GM12801 (cell line): ENCODE data around the gene MRTO4.

ENCODE experiments used
- CTCF ChIP-seq: IDR thresholded peaks from one replicate; pipeline ENCODE4 v1.5.1; 2011; ENCODE audit warnings: control low read depth; ENCODE audit not compliant: insufficient read length; ENCODE audit errors: extremely low read depth

MRTO4 gene

GRCh38 chr1:19220080-19220846, 31.3 kb upstream of the MRTO4 start:
- no peak for TF ChIP-seq CTCF

GRCh38 chr1:19220991-19221390, 30.6 kb upstream of the MRTO4 start:
- TF ChIP-seq CTCF = no peak

DNA sequence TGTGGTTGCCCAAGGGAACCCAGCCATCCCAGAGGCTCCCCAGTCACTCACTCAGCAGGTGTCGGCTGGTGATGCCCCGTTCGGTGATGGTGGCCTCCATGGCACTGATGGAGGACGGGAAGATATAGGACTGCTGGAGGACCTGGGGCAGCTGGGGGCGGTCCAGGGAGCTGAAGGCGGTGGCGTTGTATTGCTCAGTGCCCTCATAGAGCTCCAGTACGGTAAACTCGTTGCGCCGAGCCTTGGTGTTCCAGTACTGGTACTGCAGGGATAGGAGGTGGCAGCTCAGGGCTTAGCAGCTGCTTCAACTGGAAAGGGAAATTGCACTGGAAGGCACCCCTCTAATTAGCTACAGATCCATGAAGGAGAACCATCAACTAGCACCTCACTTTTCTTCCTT, 29.0 kb upstream of the MRTO4 start:
- TF ChIP-seq CTCF = no peak

GRCh38 chr1:19222979-19223824, 28.4 kb upstream of the MRTO4 start:
- no peak for TF ChIP-seq CTCF

GRCh38 chr1:19229229-19229628, 22.4 kb upstream of the MRTO4 start:
- no peak for TF ChIP-seq CTCF

GRCh38 chr1:19229828-19230325, 21.7 kb upstream of the MRTO4 start:
- TF ChIP-seq CTCF = no peak

DNA sequence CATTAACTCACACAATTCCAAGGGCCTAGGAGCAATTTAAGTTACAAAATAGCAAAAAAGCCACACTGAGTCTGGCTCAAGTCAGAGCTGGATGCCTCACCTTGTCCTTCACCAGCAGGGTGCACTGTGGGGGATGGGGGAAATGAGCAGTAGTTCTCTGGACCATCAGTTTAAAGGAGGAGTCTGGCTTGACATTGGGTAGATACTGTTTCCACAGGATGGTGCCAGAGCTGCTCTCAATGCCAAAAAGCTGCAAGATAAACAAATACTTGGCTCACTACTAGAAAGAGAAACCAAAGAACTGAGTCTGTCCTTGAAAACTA, 19.1 kb upstream of the MRTO4 start:
- TF ChIP-seq CTCF = no peak
